Heart right ventricle (tissue), 16 donors: ENCODE data around the gene GDPD5. TPM values are rescaled to one million over a fixed set of nuclear protein-coding genes. Genes with fewer than 3 reads are reported as not detected.

Source experiments
- ATAC-seq, 8 donors: fragments of 200-7000 bp; cut with Tn5 transposase; one replicate each; pipeline ENCODE4 v1.9.1; 2020; ENCODE audit warnings: mild to moderate bottlenecking in 8 of 8, moderate library complexity in 8 of 8, moderate number of reproducible peaks in 1 of 8
- DNase-seq, 2 donors: peaks; one replicate each; pipeline ENCODE4 v3.0.0-alpha.2; 2020
- H3K27ac ChIP-seq, 10 donors: fragments of 200-600 bp; sonication (generic) in 2 of 10; one replicate each; pipeline versions ENCODE4 v1.5.0 to v1.8.0; 2020 to 2022; ENCODE audit warnings: mild to moderate bottlenecking in 3 of 10
- H3K27me3 ChIP-seq, 7 donors: fragments of 200-600 bp; one replicate each; pipeline ENCODE4 v1.8.0; 2021 to 2022; ENCODE audit warnings: mild to moderate bottlenecking in 2 of 7
- H3K36me3 ChIP-seq, 9 donors: fragments of 200-600 bp; sonication (generic) in 1 of 9; one replicate each; pipeline versions ENCODE4 v1.5.0 to v1.8.0; 2020 to 2022; ENCODE audit warnings: mild to moderate bottlenecking in 2 of 9
- H3K4me1 ChIP-seq, 9 donors: fragments of 200-600 bp; sonication (generic) in 1 of 9; one replicate each; pipeline versions ENCODE4 v1.5.0 to v1.8.0; 2020 to 2022; ENCODE audit warnings: mild to moderate bottlenecking in 4 of 9
- H3K4me3 ChIP-seq, 10 donors: fragments of 200-600 bp; sonication (generic) in 2 of 10; one replicate each; pipeline versions ENCODE4 v1.5.0 to v1.8.0; 2020 to 2022; ENCODE audit warnings: mild to moderate bottlenecking in 7 of 10, moderate library complexity in 2 of 10
- H3K9me3 ChIP-seq, 11 donors: fragments of 200-600 bp in 10 of 11; sonication (generic) in 2 of 11; one replicate each; pipeline versions ENCODE4 v1.5.0 to v1.8.0; 2013 to 2022; ENCODE audit warnings: mild to moderate bottlenecking in 2 of 11, control low read depth in 1 of 11, moderate library complexity in 1 of 11
- CTCF ChIP-seq, 9 donors: fragments of 200-600 bp; sonication (generic) in 2 of 9; IDR thresholded peaks; one replicate each; pipeline versions ENCODE4 v1.5.0 to v1.8.0; 2021 to 2022; ENCODE audit warnings: antibody characterized with exemption in 9 of 9, mild to moderate bottlenecking in 5 of 9, moderate library complexity in 1 of 9
- WGBS, 2 donors: extraction: QIAGEN DNeasy Blood & Tissue Kit; methylation state at CpG; one replicate each; pipeline ENCODE4 v1.1.7; 2013; ENCODE audit warnings: inconsistent platforms in 1 of 2; 5-methylcytosine and 5-hydroxymethylcytosine counted together
- intact Hi-C, 10 donors: fragments of 100-400 bp; cut with DNase I; formaldehyde crosslinking; loops; one replicate each; pipeline versions ENCODE4 v1.11.1 to v1.14.2; 2022
- polyA plus RNA-seq, 2 donors: library from polyadenylated mRNA; stranded (reverse); fragments of 200-250 nt; gene quantifications; one replicate each; pipeline ENCODE4 v1.2.3, GENCODE V29; 2013
- total RNA-seq, 10 donors: library from RNA; stranded (reverse); fragmentation: NEBNext Ultra II Directional in 3 of 10; extraction: Animal tissue kit (Norgen Biotek cat#: 25700) in 3 of 10; gene quantifications; one replicate each; pipeline versions ENCODE4 v1.2.1 to v1.2.4, GENCODE V29; 2021 to 2023
- donor health status: Arrhythmogenic right ventricular cardiomyopathy.
- donor health status: ischemic (EF 13 %, LVEDD 7.1; RV severe dilation, severe dysfunction).
- donor health status: healthy with polysubstance abuse.
- donor health status: DM: no; HTN: yes; CAD: no.
- donor health status: DM: no; HTN: no; CAD: no.
- donor health status: ischemic (EF 25% LVEDD 6.9; RV normal size, moderate dysfunction).
- donor health status: ischemic (EF 25% LVEDD 5.7; RV mildly dilated, moderate dysfunction).
- donor health status: healthy.
- donor health status: DM: yes; HTN: yes; CAD: no.
- donor health status: Ischemic cardiomyopathy.
- donor health status: ischemic (EF 35%, LVEDD 5.7; RV mildly dilated, moderate dysfunction).
- donor health status: nonischemic (EF 11% LVEDD 7.7; RV severe dilation, severe dysfunction).
- donor health status: DM: yes; HTN: yes; CAD: no.
- donor health status: PGD.
- donor health status: ischemic (EF 29% LVEDD 5.4; RV normal size, mild dysfunction).
- donor health status: nonischemic (EF 23%, LVEDD 6.1; RV moderate dilation, normal function).

Gene GDPD5
- total and polyA plus RNA-seq, 12 donors, result 3.3 to 10.3 (median 4.1) TPM

GRCh38 chr11:75423721-75424120 is 102.0 kb downstream of the GDPD5 start:
- DNase-seq (no peak), ATAC-seq (no peak)
- TF ChIP-seq CTCF (IDR thresholded peaks at IDR 0.05), result no peak
- peaks cover 0 to 6% (median 0%) of the 10 kb centered on the region in 7 donors for H3K27me3 ChIP-seq
- H3K4me1 ChIP-seq, result peaks cover 0 to 33% (median 5%) of the 10 kb centered on the region in 9 donors
- H3K36me3 ChIP-seq, result peaks cover 0 to 30% (median 8%) of the 10 kb centered on the region in 9 donors
- H3K27ac ChIP-seq, result no peak overlapping the region
- H3K4me3 ChIP-seq, result no peak overlapping the region
- intact Hi-C loops, result no loop called here
- WGBS, 2 donors, result 75 to 86% methylated on average over 9 of the region's 9 CpGs
- no peaks in the 10 kb centered on the region for H3K9me3 ChIP-seq

- Histone ChIP-seq H3K4me3 (no peak overlapping the region), H3K9me3 (no peaks in the 10 kb centered on the region), H3K4me1 (peaks cover 0 to 27% (median 5%) of the 10 kb centered on the region in 9 donors), H3K27ac (no peak overlapping the region), H3K36me3 (peaks cover 0 to 30% (median 8%) of the 10 kb centered on the region in 9 donors), H3K27me3 (no peaks in the 10 kb centered on the region)
- ATAC-seq, result no peak
- 92% methylated on average over 15 of the region's 15 CpGs for WGBS, 2 donors
- TF ChIP-seq CTCF (IDR thresholded peaks at IDR 0.05), result no peak
- intact Hi-C loops, result no loop called here
- DNase-seq, result no peak
These were observed 103.2 kb downstream of the GDPD5 start for GRCh38 chr11:75422248-75423231.

GRCh38 chr11:75421902-75422247 is 103.9 kb downstream of the GDPD5 start:
- DNase-seq (no peak), ATAC-seq (no peak)
- TF ChIP-seq CTCF (IDR thresholded peaks at IDR 0.05), result no peak
- H3K4me3 ChIP-seq, result no peak overlapping the region
- H3K27ac ChIP-seq, result no peak overlapping the region
- H3K36me3 ChIP-seq, result peaks cover 0 to 30% (median 8%) of the 10 kb centered on the region in 9 donors
- no peaks in the 10 kb centered on the region for H3K27me3 ChIP-seq
- H3K9me3 ChIP-seq, result no peaks in the 10 kb centered on the region
- 87 to 88% methylated on average over 2 of the region's 2 CpGs for WGBS, 2 donors
- intact Hi-C loops, result no loop called here
- peaks cover 0 to 22% (median 6%) of the 10 kb centered on the region in 9 donors for H3K4me1 ChIP-seq

GRCh38 chr11:75421035-75421602 is 104.6 kb downstream of the GDPD5 start:
- Histone ChIP-seq H3K36me3 (peaks cover 0 to 30% (median 8%) of the 10 kb centered on the region in 9 donors), H3K27ac (peak overlapping the region in 1 of 10 donors; percentile 13), H3K4me1 (peaks cover 0 to 19% (median 6%) of the 10 kb centered on the region in 9 donors), H3K27me3 (no peaks in the 10 kb centered on the region), H3K9me3 (no peaks in the 10 kb centered on the region), H3K4me3 (no peak overlapping the region)
- intact Hi-C loops, result no loop called here
- DNase-seq (no peak), ATAC-seq (peak in 1 of 8 donors; percentile 6)
- WGBS, 2 donors, result 67 to 75% methylated on average over 11 of the region's 11 CpGs
- TF ChIP-seq CTCF (IDR thresholded peaks at IDR 0.05), result no peak
